Measurements from ENCODE around the gene C2orf68.

GRCh38 chr2:85584857-85585780 lies 26.7 kb downstream of the C2orf68 start:
- TF ChIP-seq CTCF (IDR thresholded peaks at IDR 0.05): no peak
- peak; percentile 79 for TF ChIP-seq POLR2AphosphoS5 (IDR thresholded peaks at IDR 0.05)
- no peak for TF ChIP-seq POLR2A (IDR thresholded peaks at IDR 0.05)
- no peak for TF ChIP-seq EP300 (IDR thresholded peaks at IDR 0.05)

Data from gastroesophageal sphincter (tissue), 3 donors.